HepG2 (cell line): ENCODE measurements around the gene RBM19. TPM values are rescaled to one million over a fixed set of nuclear protein-coding genes. Genes with fewer than 3 reads are reported as not detected.

Experiments
- ATAC-seq: fragments of 200-7000 bp; cut with Tn5 transposase; 3 replicates; pipeline ENCODE4 v1.9.1; 2020; ENCODE audit warnings: mild to moderate bottlenecking, moderate library complexity
- BruUV-seq: library from RNA; stranded (reverse); fragments of 400-500 nt; replicated peaks from 2 replicates; lab custom pipeline; 2021; lab: Mats Ljungman, UMichigan
- CTCF ChIA-PET: fragments of 300-600 bp; formaldehyde crosslinking; extraction: SDS; loops from one replicate; lab custom pipeline; 2021; ENCODE audit warnings: low total read pairs, inconsistent platforms, low intra/inter-chr PET ratio; lab: Yijun Ruan, JAX
- POLR2A ChIA-PET: fragments of 350-600 bp; sonication (Branson Sonifier 250); formaldehyde crosslinking; loops from one replicate; lab custom pipeline; 2020; ENCODE audit warnings: antibody characterized with exemption, inconsistent platforms; lab: Yijun Ruan, JAX
- DNase-seq: peaks from one replicate; pipeline ENCODE4 v3.0.0-alpha.2; 2015; ENCODE audit warnings: low spot score
- FAIRE-seq: peaks from 3 replicates; lab custom pipeline; 2011; peaks lifted over from hg19 to GRCh38; lab: Jason Lieb, UNC
- H2AFZ ChIP-seq: one replicate; pipeline ENCODE4 v1.6.1; 2011; ENCODE audit warnings: low read length, inconsistent platforms
- H3K27ac ChIP-seq: fragments of 300-600 bp; 3 replicates; pipeline ENCODE4 v1.8.0; 2011; ENCODE audit warnings: mixed run types, mild to moderate bottlenecking, mixed read lengths, low read length, inconsistent platforms; ENCODE audit not compliant: insufficient read depth; ENCODE audit errors: extremely low read length
- H3K27me3 ChIP-seq, 2 experiments: fragments of 200-600 bp in 1 of 2; 2 replicates in 1 of 2; 3 replicates in 1 of 2; pipeline versions ENCODE4 v1.6.0 to v1.8.0; 2011; ENCODE audit warnings: low read length in 2 of 2, mild to moderate bottlenecking in 2 of 2, moderate library complexity in 2 of 2, inconsistent platforms in 1 of 2; ENCODE audit not compliant: insufficient read depth in 2 of 2, control insufficient read depth in 1 of 2
- H3K36me3 ChIP-seq, 2 experiments: fragments of 200-600 bp in 1 of 2; replicated peaks in 1 of 2; 2 replicates in 1 of 2; 3 replicates in 1 of 2; pipeline versions ENCODE4 v1.5.1 to v1.8.0; 2011; ENCODE audit warnings: low read length in 2 of 2, inconsistent platforms in 1 of 2; ENCODE audit not compliant: insufficient read depth in 2 of 2, control insufficient read depth in 1 of 2
- H3K4me1 ChIP-seq: 2 replicates; pipeline ENCODE4 v1.5.1; 2012; ENCODE audit warnings: low read length, inconsistent platforms; ENCODE audit not compliant: insufficient read depth
- H3K4me2 ChIP-seq: 2 replicates; pipeline ENCODE4 v1.6.0; 2011; ENCODE audit warnings: low read depth, low read length, inconsistent platforms
- H3K4me3 ChIP-seq, 3 experiments: fragments of 200-600 bp in 1 of 3; sonication (generic), shearing (Covaris generic) in 1 of 3; replicated peaks in 1 of 3; 2 replicates each; pipeline ENCODE4 v1.5.1; 2011 to 2016; ENCODE audit warnings: low read length in 3 of 3, inconsistent platforms in 2 of 3, low read depth in 2 of 3, mild to moderate bottlenecking in 2 of 3, control low read depth in 1 of 3, mixed read lengths in 1 of 3; ENCODE audit not compliant: insufficient read depth in 1 of 3
- H3K79me2 ChIP-seq: one replicate; pipeline ENCODE4 v1.6.1; 2011; ENCODE audit warnings: low read length, inconsistent platforms; ENCODE audit not compliant: insufficient read depth
- H3K9ac ChIP-seq: 2 replicates; pipeline ENCODE4 v1.6.0; 2011; ENCODE audit warnings: mild to moderate bottlenecking, low read depth, low read length, inconsistent platforms; ENCODE audit not compliant: insufficient read depth
- H3K9me3 ChIP-seq: 2 replicates; pipeline ENCODE4 v1.5.1; 2012; ENCODE audit warnings: mild to moderate bottlenecking, low read length
- H4K20me1 ChIP-seq: 2 replicates; pipeline ENCODE4 v1.6.0; 2011; ENCODE audit warnings: inconsistent platforms, mild to moderate bottlenecking, low read length, moderate library complexity; ENCODE audit not compliant: insufficient read depth
- CERS6 ChIP-seq: sonication (generic); formaldehyde crosslinking; IDR thresholded peaks from 2 replicates; pipeline ENCODE4 v1.5.0; 2020; ENCODE audit warnings: missing genetic modification reagents
- FOXJ3 ChIP-seq: sonication (generic); formaldehyde crosslinking; IDR thresholded peaks from 2 replicates; pipeline ENCODE4 v1.4.0; 2020; ENCODE audit warnings: missing genetic modification reagents, mild to moderate bottlenecking, borderline replicate concordance
- FOXO4 ChIP-seq: sonication (generic); formaldehyde crosslinking; conservative IDR thresholded peaks from 2 replicates; pipeline ENCODE4 v1.8.1; 2023; ENCODE audit warnings: missing genetic modification reagents
- HNRNPL ChIP-seq: fragments of 200-400 bp; formaldehyde crosslinking; IDR thresholded peaks from 2 replicates; pipeline ENCODE4 v1.6.1; 2017; ENCODE audit warnings: mild to moderate bottlenecking, low read depth, low read length
- JDP2 ChIP-seq: sonication (generic); formaldehyde crosslinking; IDR thresholded peaks from 2 replicates; pipeline ENCODE4 v1.8.1; 2022; ENCODE audit warnings: missing genetic modification reagents, borderline replicate concordance
- KLF16 ChIP-seq, 2 experiments: sonication (generic) in 1 of 2; formaldehyde crosslinking in 1 of 2; IDR thresholded peaks; 2 replicates each; pipeline versions ENCODE4 v1.6.1 to v1.8.0; 2016 to 2023; ENCODE audit warnings: missing genetic modification reagents in 2 of 2, missing compliant biosample characterization in 1 of 2
- KMT2A ChIP-seq: sonication (generic); formaldehyde crosslinking; IDR thresholded peaks from 2 replicates; pipeline ENCODE4 v1.4.0; 2020; ENCODE audit warnings: missing genetic modification reagents
- MED1 ChIP-seq: sonication (generic); formaldehyde crosslinking; IDR thresholded peaks from 2 replicates; pipeline ENCODE4 v1.4.0; 2020; ENCODE audit warnings: missing genetic modification reagents
- MLLT10 ChIP-seq: sonication (generic); formaldehyde crosslinking; IDR thresholded peaks from 2 replicates; pipeline ENCODE4 v1.4.0; 2020; ENCODE audit warnings: missing genetic modification reagents
- NCOA1 ChIP-seq: sonication (generic); formaldehyde crosslinking; IDR thresholded peaks from 2 replicates; pipeline ENCODE4 v1.9.0; 2021; ENCODE audit warnings: missing genetic modification reagents
- NFIB ChIP-seq: sonication (generic); formaldehyde crosslinking; IDR thresholded peaks from 2 replicates; pipeline ENCODE4 v1.9.0; 2021; ENCODE audit warnings: missing genetic modification reagents, mild to moderate bottlenecking, borderline replicate concordance
- RBM39 ChIP-seq: fragments of 200-400 bp; formaldehyde crosslinking; IDR thresholded peaks from one replicate; pipeline ENCODE4 v1.6.1; 2018; ENCODE audit warnings: antibody characterized with exemption, mild to moderate bottlenecking, low read depth, low read length; ENCODE audit not compliant: poor library complexity, severe bottlenecking
- SMAD1 ChIP-seq: sonication (generic); formaldehyde crosslinking; IDR thresholded peaks from 2 replicates; pipeline ENCODE4 v1.4.0; 2020; ENCODE audit warnings: missing genetic modification reagents, low read depth, mild to moderate bottlenecking, borderline replicate concordance
- SNAPC5 ChIP-seq: sonication (generic); formaldehyde crosslinking; IDR thresholded peaks from 2 replicates; pipeline ENCODE4 v1.8.1; 2023; ENCODE audit warnings: mild to moderate bottlenecking, missing genetic modification reagents, borderline replicate concordance
- ZBTB1 ChIP-seq: sonication (generic); formaldehyde crosslinking; IDR thresholded peaks from 2 replicates; pipeline ENCODE4 v1.4.0; 2020; ENCODE audit warnings: missing genetic modification reagents, borderline replicate concordance
- ZNF282 ChIP-seq: fragments of 450-650 bp; IDR thresholded peaks from 2 replicates; pipeline ENCODE4 v1.6.1; 2018; ENCODE audit not compliant: partially characterized antibody
- ZNF484 ChIP-seq: sonication (generic); formaldehyde crosslinking; IDR thresholded peaks from 2 replicates; pipeline ENCODE4 v1.5.1; 2020; ENCODE audit warnings: mild to moderate bottlenecking, low read depth, missing genetic modification reagents, borderline replicate concordance
- ZNF773 ChIP-seq: sonication (generic); formaldehyde crosslinking; IDR thresholded peaks from 2 replicates; pipeline ENCODE4 v1.4.0; 2020; ENCODE audit warnings: missing genetic modification reagents, borderline replicate concordance
- ZSCAN20 ChIP-seq: sonication (generic); formaldehyde crosslinking; IDR thresholded peaks from 2 replicates; pipeline ENCODE4 v1.4.0; 2020; ENCODE audit warnings: missing genetic modification reagents, mild to moderate bottlenecking, borderline replicate concordance
- WGBS: methylation state at CpG from one replicate; pipeline ENCODE4 v1.1.6; 2017; ENCODE audit warnings: low lambda C conversion rate; 5-methylcytosine and 5-hydroxymethylcytosine counted together
- in situ Hi-C: cut with HindIII; loops from 2 replicates; pipeline ENCODE4 v1.10.0; 2017; ENCODE audit warnings: low pct_unique_long_range_greater_than_20kb; ENCODE audit not compliant: extremely low pct_ligation_motif_present
- intact Hi-C: fragments of 100-400 bp; cut with micrococcal nuclease; formaldehyde crosslinking; loops from one replicate; pipeline ENCODE4 v1.10.0; 2022; ENCODE audit not compliant: unreplicated experiment
- polyA plus RNA-seq, 8 experiments: library from polyadenylated mRNA; depleted of rRNA in 3 of 8; stranded (reverse) in 7 of 8; unstranded in 1 of 8; fragments of >200 nt; fragmentation: Illumina TruSeq in 4 of 8; extraction: Trizol in 4 of 8; gene quantifications; 2 replicates each; pipeline versions ENCODE4 v1.2.1 to v1.2.3, GENCODE V29; 2011 to 2016; ENCODE audit warnings: low read depth in 4 of 8, missing spikeins in 1 of 8, mixed read lengths in 1 of 8; ENCODE audit not compliant: insufficient read depth in 1 of 8
- total RNA-seq, 5 experiments: library from RNA; depleted of rRNA; stranded (reverse); fragments of >200 nt; fragmentation: Illumina TruSeq; extraction: Trizol; gene quantifications; 2 replicates each; pipeline ENCODE4 v1.2.3, GENCODE V29; 2016; ENCODE audit warnings: low read depth in 1 of 5

The RBM19 gene
- total and polyA plus RNA-seq, 2 of the 13 experiments (the other 11 are each of a cell fraction or from before 2014, with no cell fraction given) = 19.3 to 32.2 TPM

- POLR2A ChIA-PET = no interaction called here
- WGBS = 66% methylated on average over 2 of the region's 2 CpGs
- intact Hi-C loops (no loop called here), in situ Hi-C loops (no loop called here)
- H4K20me1 ChIP-seq = no peaks in the 10 kb centered on the region
- no peaks in the 10 kb centered on the region for H3K79me2 ChIP-seq
- CTCF ChIA-PET = no interaction called here
- H3K9ac ChIP-seq = no peak overlapping the region
- H3K4me3 ChIP-seq = no peak overlapping the region
- no peaks in the 10 kb centered on the region for H3K4me1 ChIP-seq
- H2AFZ ChIP-seq = no peak overlapping the region
- H3K4me2 ChIP-seq = no peak overlapping the region
- H3K36me3 ChIP-seq = peaks cover 8 to 32% of the 10 kb centered on the region in 2 experiments; a peak in 4 of 5 replicates
- no peak overlapping the region for H3K27ac ChIP-seq
- TF ChIP-seq ZBTB1 (CRISPR knock-in tag) (no peak), SNAPC5 (CRISPR knock-in tag) (no peak), ZSCAN20 (CRISPR knock-in tag) (no peak), MLLT10 (CRISPR knock-in tag) (no peak), ZNF282 (no peak), KMT2A (CRISPR knock-in tag) (no peak), ZNF773 (CRISPR knock-in tag) (no peak), KLF16 (CRISPR knock-in tag; IDR thresholded peaks at IDR 0.05) (no peak), NFIB (CRISPR knock-in tag) (no peak), MED1 (CRISPR knock-in tag) (no peak), SMAD1 (CRISPR knock-in tag) (no peak), NCOA1 (CRISPR knock-in tag) (no peak), FOXJ3 (CRISPR knock-in tag) (no peak), ZNF484 (no peak), JDP2 (CRISPR knock-in tag) (no peak), CERS6 (no peak), RBM39 (no peak), FOXO4 (CRISPR knock-in tag) (no peak), HNRNPL (no peak)
- no peaks in the 10 kb centered on the region for H3K9me3 ChIP-seq
- DNase-seq (no peak), ATAC-seq (no peak; the same call in 2 of the 3 replicates), FAIRE-seq (no peak)
- H3K27me3 ChIP-seq = no peaks in the 10 kb centered on the region
- no TSS peak for BruUV-seq
Measured at GRCh38 chr12:113870890-113871289, 95.2 kb downstream of the RBM19 start.
